HEK293T (cell line): ENCODE measurements around the gene MACROD2.

Experiments used
- CTCF ChIA-PET: fragments of 350-600 bp; formaldehyde crosslinking; extraction: SDS; loops from one replicate; lab custom pipeline; 2021; ENCODE audit warnings: antibody characterized with exemption, inconsistent platforms; lab: Yijun Ruan, JAX
- POLR2A ChIA-PET: fragments of 350-600 bp; formaldehyde crosslinking; extraction: SDS; loops from one replicate; lab custom pipeline; 2020; ENCODE audit warnings: antibody characterized with exemption, inconsistent platforms; lab: Yijun Ruan, JAX
- DNase-seq: peaks from one replicate; pipeline ENCODE4 v3.0.0; 2012; ENCODE audit warnings: mixed read lengths; ENCODE audit errors: extremely low spot score
- ARNT ChIP-seq: fragments of 450-650 bp; IDR thresholded peaks from 2 replicates; pipeline ENCODE4 v1.6.1; 2017; ENCODE audit warnings: mild to moderate bottlenecking
- BHLHE40 ChIP-seq: fragments of 450-650 bp; IDR thresholded peaks from 2 replicates; pipeline ENCODE4 v1.6.1; 2016; ENCODE audit warnings: mild to moderate bottlenecking, moderate library complexity, borderline replicate concordance
- CTBP1 ChIP-seq: fragments of 450-650 bp; IDR thresholded peaks from 2 replicates; pipeline ENCODE4 v1.6.1; 2016; ENCODE audit warnings: borderline replicate concordance
- ELF4 ChIP-seq: fragments of 450-650 bp; IDR thresholded peaks from 2 replicates; pipeline ENCODE4 v1.6.1; 2017; ENCODE audit warnings: antibody characterized with exemption
- FOXA1 ChIP-seq: fragments of 450-650 bp; IDR thresholded peaks from 2 replicates; pipeline ENCODE4 v1.6.1; 2016; ENCODE audit warnings: mild to moderate bottlenecking
- FOXK2 ChIP-seq: fragments of 450-650 bp; IDR thresholded peaks from 2 replicates; pipeline ENCODE4 v1.6.1; 2016; ENCODE audit warnings: mild to moderate bottlenecking
- FOXM1 ChIP-seq: fragments of 450-650 bp; IDR thresholded peaks from 2 replicates; pipeline ENCODE4 v1.6.1; 2017; ENCODE audit warnings: mild to moderate bottlenecking, borderline replicate concordance
- HDGF ChIP-seq: fragments of 450-650 bp; IDR thresholded peaks from 2 replicates; pipeline ENCODE4 v1.6.1; 2017; ENCODE audit warnings: antibody characterized with exemption, borderline replicate concordance
- L3MBTL2 ChIP-seq: fragments of 450-650 bp; conservative IDR thresholded peaks from 2 replicates; pipeline ENCODE4 v1.6.1; 2016; ENCODE audit warnings: mild to moderate bottlenecking
- LEF1 ChIP-seq: fragments of 450-650 bp; IDR thresholded peaks from 2 replicates; pipeline ENCODE4 v1.6.1; 2017; ENCODE audit warnings: mild to moderate bottlenecking, borderline replicate concordance
- NFRKB ChIP-seq: fragments of 450-650 bp; IDR thresholded peaks from 2 replicates; pipeline ENCODE4 v1.6.1; 2016; ENCODE audit warnings: mild to moderate bottlenecking, moderate library complexity
- SP1 ChIP-seq: fragments of 450-650 bp; IDR thresholded peaks from 2 replicates; pipeline ENCODE4 v1.6.1; 2017
- SUZ12 ChIP-seq: fragments of 450-650 bp; IDR thresholded peaks from 2 replicates; pipeline ENCODE4 v1.6.1; 2016; ENCODE audit warnings: mild to moderate bottlenecking
- TARDBP ChIP-seq: fragments of 450-650 bp; IDR thresholded peaks from 2 replicates; pipeline ENCODE4 v1.6.1; 2016
- ZNF384 ChIP-seq: fragments of 450-650 bp; IDR thresholded peaks from 2 replicates; pipeline ENCODE4 v1.6.1; 2016
- TF ChIP-seq, protein P1 (sequence below): fragments of 450-650 bp; IDR thresholded peaks from 2 replicates; pipeline ENCODE4 v1.6.1; 2016

The MACROD2 gene

DNA sequence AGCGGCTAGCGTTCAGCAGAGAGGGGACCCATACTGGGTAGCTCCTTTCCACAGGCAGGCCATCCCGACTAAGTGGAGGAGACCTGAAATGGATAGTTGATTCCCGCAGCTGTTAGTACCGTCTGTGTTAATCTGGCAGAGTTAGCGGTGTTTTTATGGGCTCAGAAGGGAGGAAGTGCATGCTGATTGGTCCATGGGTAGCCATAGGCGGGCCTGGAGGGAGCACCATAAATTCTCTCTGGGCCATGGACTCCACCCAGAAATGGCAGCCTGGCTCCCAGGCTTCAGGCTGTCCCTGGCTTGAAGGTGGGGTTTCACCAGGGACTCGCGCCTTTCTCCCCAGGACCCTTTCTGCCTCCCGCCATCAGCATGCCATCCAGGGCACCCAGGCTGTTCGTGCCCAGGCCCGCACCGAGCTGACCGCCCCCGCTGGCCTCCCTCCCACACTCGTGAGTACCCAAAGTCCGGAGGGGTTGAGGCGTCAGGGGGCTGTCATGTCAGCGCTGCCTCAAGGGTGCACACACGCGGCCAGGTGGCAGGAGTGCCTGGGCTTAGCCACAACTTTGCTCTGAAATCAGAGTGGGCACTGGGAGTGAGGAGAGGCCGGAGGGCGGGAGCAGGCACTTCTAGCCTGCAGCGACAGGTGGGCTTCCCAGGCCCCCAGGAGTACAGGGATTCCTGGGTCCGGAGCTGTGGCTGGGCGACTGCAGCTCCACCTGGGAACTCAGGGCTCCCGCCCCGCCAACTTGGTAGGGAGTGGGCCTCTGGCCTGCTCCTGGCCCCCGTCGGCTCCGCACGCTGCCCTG is 1036.4 kb downstream of the MACROD2 start:
- ChIA-PET CTCF (no interaction called here), POLR2A (no interaction called here)
- no peak for TF ChIP-seq LEF1
- no peak for TF ChIP-seq ARNT
- TF ChIP-seq FOXA1 = no peak
- TF ChIP-seq SP1 = no peak
- TF ChIP-seq HDGF = no peak
- no peak for DNase-seq

DNA sequence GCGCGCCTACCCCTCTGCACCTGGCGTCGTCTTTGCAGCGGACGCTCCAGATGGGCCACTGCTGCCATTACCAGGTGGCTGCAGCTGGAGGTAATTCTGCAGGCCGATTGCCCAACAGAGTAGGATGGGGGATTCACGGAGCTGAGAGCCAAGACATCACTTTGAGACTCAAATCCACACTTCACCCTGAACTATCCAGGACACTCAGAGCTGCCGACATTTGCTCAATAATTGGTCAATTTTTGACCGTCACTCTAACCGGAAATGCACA is 1037.0 kb downstream of the MACROD2 start:
- DNase-seq = no peak
- ChIA-PET CTCF (no interaction called here), POLR2A (no interaction called here)
- no peak for TF ChIP-seq FOXA1
- no peak for TF ChIP-seq ZNF384
- TF ChIP-seq LEF1 = no peak
- no peak for TF ChIP-seq ELF4
- TF ChIP-seq NFRKB = no peak
- TF ChIP-seq FOXK2 = no peak
- TF ChIP-seq CTBP1 = no peak
- TF ChIP-seq FOXM1 = no peak
- TF ChIP-seq ARNT = no peak
- TF ChIP-seq, protein P1, sequence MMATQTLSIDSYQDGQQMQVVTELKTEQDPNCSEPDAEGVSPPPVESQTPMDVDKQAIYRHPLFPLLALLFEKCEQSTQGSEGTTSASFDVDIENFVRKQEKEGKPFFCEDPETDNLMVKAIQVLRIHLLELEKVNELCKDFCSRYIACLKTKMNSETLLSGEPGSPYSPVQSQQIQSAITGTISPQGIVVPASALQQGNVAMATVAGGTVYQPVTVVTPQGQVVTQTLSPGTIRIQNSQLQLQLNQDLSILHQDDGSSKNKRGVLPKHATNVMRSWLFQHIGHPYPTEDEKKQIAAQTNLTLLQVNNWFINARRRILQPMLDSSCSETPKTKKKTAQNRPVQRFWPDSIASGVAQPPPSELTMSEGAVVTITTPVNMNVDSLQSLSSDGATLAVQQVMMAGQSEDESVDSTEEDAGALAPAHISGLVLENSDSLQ = no peak
- TF ChIP-seq HDGF = no peak
- no peak for TF ChIP-seq SUZ12

DNA sequence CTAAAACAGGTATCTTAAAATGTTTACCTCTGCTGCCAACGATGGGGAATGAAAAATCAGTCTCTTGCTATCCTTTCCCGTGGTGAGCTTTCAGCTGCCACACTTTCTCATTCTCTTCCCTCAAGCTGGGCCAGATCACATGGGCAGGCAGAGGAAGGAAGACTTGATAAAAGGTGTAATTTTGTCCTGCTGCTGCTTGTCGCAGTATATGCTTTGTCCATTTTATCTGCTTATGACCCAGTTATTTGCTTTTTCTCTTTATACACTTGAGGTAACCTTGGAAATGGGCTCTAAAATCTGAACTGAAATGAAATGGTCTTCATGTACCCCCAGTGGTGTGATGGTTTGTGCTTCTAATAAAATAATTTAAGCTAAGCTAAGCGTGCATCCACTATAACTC is 1038.0 kb downstream of the MACROD2 start:
- POLR2A ChIA-PET = no interaction called here
- no peak for DNase-seq
- CTCF ChIA-PET = no interaction called here
- TF ChIP-seq ELF4 = no peak
- TF ChIP-seq NFRKB = no peak
- no peak for TF ChIP-seq FOXA1
- TF ChIP-seq FOXK2 = no peak
- TF ChIP-seq FOXM1 = no peak

DNA sequence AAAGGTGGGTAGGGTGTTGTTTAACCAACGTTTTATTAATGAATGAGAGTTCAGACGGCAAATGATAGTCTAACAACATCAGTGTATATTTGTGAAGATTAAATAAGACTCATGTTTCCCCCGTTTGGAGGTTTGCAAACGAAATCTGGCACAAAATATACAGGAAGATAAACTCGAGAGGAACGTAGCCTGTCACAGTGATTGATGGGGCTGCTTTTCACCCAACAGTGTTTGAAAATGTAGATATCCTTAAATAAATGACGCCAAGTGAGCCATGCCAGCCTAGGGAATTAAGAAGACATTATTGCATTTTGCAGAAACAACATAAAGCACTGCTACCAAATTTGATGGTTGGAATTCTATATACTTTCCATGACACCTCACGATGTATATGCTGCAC is 1038.6 kb downstream of the MACROD2 start:
- ChIA-PET POLR2A (no interaction called here), CTCF (no interaction called here)
- TF ChIP-seq NFRKB (no peak), L3MBTL2 (no peak), SUZ12 (no peak), TARDBP (no peak), FOXM1 (no peak), HDGF (no peak), ZNF384 (no peak), BHLHE40 (no peak), LEF1 (no peak), FOXA1 (no peak), ELF4 (no peak), ARNT (no peak), FOXK2 (no peak)
- TF ChIP-seq, protein P1 = no peak
- no peak for DNase-seq

DNA sequence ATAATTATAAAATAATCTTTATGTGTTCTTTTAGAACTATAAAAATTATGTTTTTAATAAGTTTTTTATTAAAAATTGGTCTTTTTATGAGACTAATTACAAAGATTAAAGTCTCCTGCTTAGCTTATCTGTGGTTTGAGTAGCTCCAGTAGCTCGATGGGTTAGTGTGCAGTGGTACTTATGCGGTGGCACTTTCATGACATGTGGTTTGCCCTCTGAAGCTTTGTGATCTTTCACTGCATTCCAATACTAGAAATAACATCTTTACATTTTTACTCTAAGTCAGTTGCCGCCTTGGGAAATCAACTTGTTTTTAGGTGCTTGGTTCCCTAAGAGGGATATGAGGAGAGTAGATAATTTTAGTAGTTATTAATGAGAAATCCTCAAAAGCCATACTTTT is 1041.6 kb downstream of the MACROD2 start:
- TF ChIP-seq ARNT = no peak
- TF ChIP-seq FOXA1 = no peak
- no peak for TF ChIP-seq TARDBP
- no peak for TF ChIP-seq LEF1
- no peak for TF ChIP-seq ELF4
- TF ChIP-seq SP1 = no peak
- TF ChIP-seq L3MBTL2 = no peak
- TF ChIP-seq ZNF384 = no peak
- ChIA-PET CTCF (no interaction called here), POLR2A (no interaction called here)
- no peak for DNase-seq

DNA sequence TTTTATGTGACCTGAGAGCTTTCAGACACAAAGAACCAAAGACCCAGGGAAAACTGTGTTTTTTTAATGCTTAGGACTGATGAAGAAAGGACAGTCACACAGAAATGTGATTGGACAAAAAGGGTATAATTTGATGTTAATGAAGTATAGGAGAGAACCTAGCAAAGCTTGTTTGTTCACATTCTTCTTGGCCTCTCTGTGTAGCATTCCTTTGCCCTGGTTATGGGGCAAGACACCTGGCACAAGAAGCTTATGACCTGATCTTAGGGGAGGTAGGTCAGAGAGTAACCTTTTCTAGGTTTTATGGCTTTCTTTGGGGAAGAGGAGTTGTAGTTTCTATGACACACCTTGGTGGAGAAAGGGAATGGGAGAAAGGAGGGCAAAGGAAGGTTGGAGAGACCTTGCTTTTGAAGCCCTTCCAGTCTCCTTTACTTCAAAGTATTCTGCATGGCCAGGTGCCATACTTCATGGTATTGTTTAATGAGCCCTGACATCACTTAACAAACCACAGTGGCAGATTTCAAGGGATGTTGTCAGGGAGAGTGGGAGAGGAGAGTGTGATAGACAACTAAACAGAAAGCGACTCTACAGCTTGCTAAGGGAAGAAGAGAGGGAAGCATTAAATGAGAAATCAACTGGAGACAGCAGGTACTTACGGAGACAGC is 1043.9 kb downstream of the MACROD2 start:
- no peak for DNase-seq
- no peak for TF ChIP-seq SUZ12
- TF ChIP-seq ELF4 = no peak
- TF ChIP-seq NFRKB = no peak
- TF ChIP-seq HDGF = no peak
- TF ChIP-seq BHLHE40 = no peak
- TF ChIP-seq LEF1 = no peak
- no peak for TF ChIP-seq FOXA1
- TF ChIP-seq, protein P1 = no peak
- TF ChIP-seq TARDBP = no peak
- no peak for TF ChIP-seq CTBP1
- TF ChIP-seq FOXM1 = no peak
- TF ChIP-seq SP1 = no peak
- POLR2A ChIA-PET = no interaction called here
- CTCF ChIA-PET = no interaction called here

DNA sequence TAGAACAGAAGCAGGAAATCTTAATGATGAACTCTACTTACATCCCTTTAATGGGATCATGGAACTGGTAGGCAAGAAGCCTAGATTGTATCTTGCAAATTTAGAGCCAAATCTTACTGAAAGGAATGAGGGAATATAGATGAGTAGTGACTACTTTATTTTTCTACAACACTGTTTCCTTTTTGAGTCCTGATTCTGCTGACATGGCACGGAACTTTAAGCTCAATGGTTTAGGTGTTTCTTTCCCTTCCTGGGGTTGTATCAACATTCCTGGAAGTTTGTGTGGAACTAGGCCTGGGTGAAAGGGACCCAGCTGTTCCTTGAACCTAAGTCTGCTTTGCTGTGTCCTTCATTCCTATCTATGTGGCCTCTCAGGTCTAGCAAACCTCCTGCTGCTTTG is 1047.4 kb downstream of the MACROD2 start:
- ChIA-PET POLR2A (no interaction called here), CTCF (no interaction called here)
- TF ChIP-seq FOXM1 (no peak), LEF1 (no peak), BHLHE40 (no peak), L3MBTL2 (no peak), NFRKB (no peak), ARNT (no peak), HDGF (no peak), FOXA1 (no peak), ZNF384 (no peak), ELF4 (no peak), TARDBP (no peak)
- TF ChIP-seq, protein P1 = no peak
- no peak for DNase-seq
